Measurements from ENCODE around the gene EXOC7. TPM values are rescaled to one million over a fixed set of nuclear protein-coding genes. Genes with fewer than 3 reads are reported as not detected.
A peak's percentile ranks its signal among the peaks of the same experiment; 100 is the strongest.

The EXOC7 gene
- total RNA-seq, 1 experiment from 2014 or later, result 126 TPM

GRCh38 chr17:76049836-76050537 lies 53.6 kb downstream of the EXOC7 start:
- Mint-ChIP-seq H3K4me3 (no peak overlapping the region), H3K9me3 (no peaks in the 10 kb centered on the region), H3K27me3 (ENCODE audit: low read depth) (no peaks in the 10 kb centered on the region), H3K27ac (0 out of 2 replicates have a peak overlapping the region, but pooled peaks have one; percentile 75), H3K4me1 (peaks cover 4% of the 10 kb centered on the region), H3K36me3 (peaks cover 61% of the 10 kb centered on the region)
- POLR2A ChIA-PET, result no interaction called here
- no peak for DNase-seq (ENCODE audit: low spot score)
- TF ChIP-seq E2F5 (CRISPR knock-in tag; IDR thresholded peaks at IDR 0.05), result no peak
- CTCF ChIA-PET, result interaction anchor here (0.9 to 3.3 kb wide), 3 partner anchors 36 to 230 kb away, joined by 3 to 17 read pairs (median 4); no protein-coding TSS in a partner anchor
- ATAC-seq, result no peak

- H3K36me3 Mint-ChIP-seq, result peaks cover 68% of the 10 kb centered on the region
- TF ChIP-seq E2F1 (CRISPR knock-in tag; IDR thresholded peaks at IDR 0.05), result no peak
- no peak for TF ChIP-seq NR2C2 (CRISPR knock-in tag; IDR thresholded peaks at IDR 0.05)
- TF ChIP-seq ETV6 (CRISPR knock-in tag; IDR thresholded peaks at IDR 0.05), result no peak
- TF ChIP-seq CREM (CRISPR knock-in tag; IDR thresholded peaks at IDR 0.05), result no peak
- TF ChIP-seq AFF4 (CRISPR knock-in tag; IDR thresholded peaks at IDR 0.05; ENCODE audit: borderline replicate concordance), result no peak
- no peak for TF ChIP-seq ZBTB21 (CRISPR knock-in tag; IDR thresholded peaks at IDR 0.05; ENCODE audit: borderline replicate concordance)
- no peak for TF ChIP-seq ZSCAN18 (CRISPR knock-in tag; IDR thresholded peaks at IDR 0.05)
- no peak for TF ChIP-seq ERG (CRISPR knock-in tag; IDR thresholded peaks at IDR 0.05)
- TF ChIP-seq HMGXB4 (CRISPR knock-in tag; IDR thresholded peaks at IDR 0.05), result no peak
- no peak overlapping the region for H3K4me3 Mint-ChIP-seq
- H3K27ac Mint-ChIP-seq, result peak overlapping the region; percentile 12
- no peaks in the 10 kb centered on the region for H3K27me3 Mint-ChIP-seq (ENCODE audit: low read depth)
- H3K9me3 Mint-ChIP-seq, result no peaks in the 10 kb centered on the region
- ATAC-seq (no peak), DNase-seq (ENCODE audit: low spot score) (no peak)
- ChIA-PET POLR2A (no interaction called here), CTCF (interaction anchor here (0.9 to 3.3 kb wide), 4 partner anchors 35 to 230 kb away, joined by 3 to 17 read pairs (median 4); no protein-coding TSS in a partner anchor)
- peaks cover 4% of the 10 kb centered on the region for H3K4me1 Mint-ChIP-seq
Measured at GRCh38 chr17:76049239-76049638, 54.3 kb downstream of the EXOC7 start.

Data from WTC11 (cell line).